HG03097 (cell line): ENCODE data around the gene VSTM4.
A peak's percentile ranks its signal among the peaks of the same experiment; 100 is the strongest.

Experiments used
- ATAC-seq: cut with Tn5 transposase; IDR thresholded peaks from one replicate; pipeline ENCODE4 v1.9.1; 2021; ENCODE audit not compliant: unreplicated experiment, low FRiP score

Gene VSTM4

DNA sequence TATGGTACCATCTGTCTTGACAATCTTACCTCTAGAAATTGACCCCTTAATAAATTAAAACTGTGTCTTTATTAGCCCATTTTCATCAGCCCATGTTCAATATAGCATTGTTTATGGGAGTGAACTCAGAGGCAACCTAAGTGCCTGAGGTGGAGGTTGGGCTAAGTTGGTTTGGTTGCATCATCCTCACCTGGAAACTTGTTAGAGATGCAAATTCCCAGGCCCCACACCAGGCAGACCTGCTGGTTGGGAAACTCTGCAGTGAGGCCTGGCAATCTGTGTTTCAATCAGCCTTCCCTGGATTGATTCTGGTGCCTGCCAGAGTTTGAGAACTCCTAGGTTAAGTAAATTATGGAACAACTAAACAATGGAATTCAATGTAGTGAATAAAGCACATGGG lies 27.9 kb upstream of the VSTM4 start:
- ATAC-seq = no peak

DNA sequence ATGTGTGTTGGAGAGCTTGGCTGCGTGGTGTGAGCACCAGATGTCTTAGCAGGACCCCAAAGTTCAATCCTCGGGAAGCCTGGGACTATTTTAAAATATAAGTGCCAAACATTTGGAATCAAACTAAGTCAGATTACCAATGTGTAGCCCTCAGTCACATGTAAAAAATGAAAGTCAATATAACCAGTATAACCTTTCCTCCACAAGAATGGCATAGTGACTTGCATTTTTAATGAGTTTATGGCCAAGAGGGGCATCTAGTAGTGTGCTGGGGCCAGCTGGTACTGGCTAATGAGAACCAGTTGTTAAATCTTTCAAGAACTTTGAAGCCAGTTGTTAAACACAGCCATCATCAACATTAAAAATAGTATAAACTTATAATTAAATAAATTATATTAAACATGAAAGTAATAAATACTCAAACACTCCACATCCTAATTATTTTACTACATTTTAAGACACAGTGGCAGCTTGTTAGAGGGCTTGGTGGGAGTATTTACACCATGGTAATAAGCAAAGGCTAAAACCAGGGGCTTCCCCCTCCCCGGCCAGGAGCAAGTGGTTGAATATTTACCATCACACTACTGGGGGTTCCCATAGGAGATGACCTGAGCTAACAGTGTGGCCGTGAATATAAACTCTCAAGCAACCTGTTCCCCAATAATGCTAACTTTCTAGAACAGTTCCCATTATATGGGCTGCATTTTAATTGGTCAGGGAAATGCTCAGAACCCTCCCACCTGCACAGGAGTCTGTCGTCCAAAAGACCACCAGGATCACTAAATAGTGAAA lies 26.4 kb upstream of the VSTM4 start:
- ATAC-seq = no peak

GRCh38 chr10:49140304-49141177 lies 25.2 kb upstream of the VSTM4 start:
- no peak for ATAC-seq

DNA sequence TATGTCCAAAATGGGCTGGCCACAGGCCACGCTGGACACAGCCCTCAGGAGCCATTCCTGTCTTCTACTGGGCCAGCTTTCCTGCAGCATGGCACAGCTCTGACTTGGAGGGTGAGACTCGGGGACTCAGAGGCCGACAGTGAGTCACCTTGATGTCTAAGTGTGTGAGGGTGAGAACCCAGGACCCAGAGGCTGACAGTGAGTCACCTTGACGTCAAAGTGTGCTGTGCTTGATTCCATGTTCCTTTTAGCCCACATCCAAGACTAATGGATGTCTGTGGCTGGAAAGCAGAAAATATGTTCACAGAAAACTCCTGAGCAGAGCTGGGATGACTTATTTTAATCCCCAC lies 24.5 kb upstream of the VSTM4 start:
- no peak for ATAC-seq

GRCh38 chr10:49139028-49139845 lies 23.9 kb upstream of the VSTM4 start:
- ATAC-seq = no peak

GRCh38 chr10:49138361-49138891 lies 23.1 kb upstream of the VSTM4 start:
- no peak for ATAC-seq

DNA sequence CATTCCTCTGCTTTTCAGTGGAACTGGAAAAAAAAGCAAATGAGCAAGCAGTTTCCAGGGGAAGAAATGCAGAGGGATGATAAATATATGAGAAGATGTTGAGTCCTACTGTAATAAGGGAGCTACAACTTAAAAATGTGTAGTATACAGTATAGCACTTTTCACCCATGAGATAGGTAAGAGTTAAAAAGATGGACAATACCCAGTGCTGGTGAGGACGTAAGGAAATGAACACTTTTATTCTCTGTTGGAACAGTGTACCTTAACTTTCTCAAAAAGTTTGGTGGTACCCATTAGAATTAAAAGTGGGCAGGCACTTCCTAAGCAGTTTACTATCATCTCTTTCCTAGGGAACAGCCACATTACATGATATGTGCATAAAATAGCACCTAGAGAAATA lies 21.2 kb upstream of the VSTM4 start:
- no peak for ATAC-seq

DNA sequence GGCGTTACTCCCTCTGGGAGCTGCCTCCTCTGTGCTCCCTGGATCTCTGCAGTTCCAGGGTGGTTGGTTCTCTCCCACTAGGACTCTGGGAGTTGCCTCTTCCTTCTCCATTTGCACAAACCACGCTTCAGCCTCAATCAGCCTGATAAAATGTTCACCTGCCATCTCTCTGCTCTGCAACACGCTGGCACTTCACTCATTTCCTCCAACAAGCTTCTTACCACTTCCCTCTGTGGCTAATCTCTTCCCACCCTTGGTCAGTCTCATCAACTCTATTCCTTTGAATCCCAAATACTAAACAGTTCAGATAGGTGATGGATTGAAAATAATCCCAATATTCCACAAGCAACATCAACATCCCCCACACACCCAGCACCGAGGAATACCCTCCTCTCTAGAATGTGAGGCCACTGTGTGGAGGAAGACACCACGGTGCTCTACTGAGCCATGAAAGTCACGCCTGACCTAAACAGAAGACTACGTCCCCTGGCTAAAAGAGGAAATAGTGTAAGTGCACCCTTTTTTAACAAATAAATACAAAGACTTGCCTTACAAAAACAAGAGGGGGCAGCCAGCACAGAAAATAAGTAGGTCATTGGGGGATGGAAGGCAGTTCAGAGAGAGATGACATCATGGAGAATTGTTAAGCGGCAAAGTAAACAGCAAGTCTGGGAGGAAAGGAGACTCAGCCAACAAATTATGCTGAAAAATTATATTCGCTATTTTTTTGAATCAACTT lies 20.4 kb upstream of the VSTM4 start:
- ATAC-seq = no peak

GRCh38 chr10:49134327-49134726 lies 19.0 kb upstream of the VSTM4 start:
- ATAC-seq = no peak

DNA sequence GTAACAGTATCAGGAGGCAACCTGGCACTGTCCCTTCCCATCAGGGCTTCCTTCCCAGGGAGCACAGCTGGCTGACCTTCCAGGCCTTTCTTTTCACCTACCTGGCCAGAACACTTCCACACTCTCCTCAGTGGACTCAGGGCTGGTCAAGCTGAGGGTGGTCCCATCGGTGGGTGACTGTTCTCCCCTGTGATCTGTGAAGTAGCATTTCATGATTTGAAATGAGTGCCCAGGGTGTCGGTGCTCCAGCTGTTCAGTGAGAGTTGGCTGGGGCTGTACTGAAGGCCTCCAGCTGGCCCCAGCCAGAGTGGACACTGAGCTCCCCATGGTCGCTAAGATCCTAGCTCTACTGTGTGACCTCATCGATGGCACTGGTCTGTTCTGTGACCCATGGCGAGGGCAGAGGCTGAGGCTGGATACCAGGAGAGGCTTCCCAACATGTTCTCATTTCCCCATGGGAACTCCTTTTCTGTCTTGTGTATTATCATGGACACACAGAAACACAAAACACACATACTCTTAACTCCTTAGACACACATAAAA lies 18.5 kb upstream of the VSTM4 start, which contains the start of gene FAM170B:
Gene FAM170B, minus strand, starts transcription at position 316 of the 543 bp plus-strand sequence. Its CDS starts 103 bp downstream, at position 213.
- no peak for ATAC-seq

GRCh38 chr10:49132362-49132737 lies 17.0 kb upstream of the VSTM4 start:
- ATAC-seq = no peak

GRCh38 chr10:49131507-49132361 lies 16.4 kb upstream of the VSTM4 start:
- no peak for ATAC-seq

DNA sequence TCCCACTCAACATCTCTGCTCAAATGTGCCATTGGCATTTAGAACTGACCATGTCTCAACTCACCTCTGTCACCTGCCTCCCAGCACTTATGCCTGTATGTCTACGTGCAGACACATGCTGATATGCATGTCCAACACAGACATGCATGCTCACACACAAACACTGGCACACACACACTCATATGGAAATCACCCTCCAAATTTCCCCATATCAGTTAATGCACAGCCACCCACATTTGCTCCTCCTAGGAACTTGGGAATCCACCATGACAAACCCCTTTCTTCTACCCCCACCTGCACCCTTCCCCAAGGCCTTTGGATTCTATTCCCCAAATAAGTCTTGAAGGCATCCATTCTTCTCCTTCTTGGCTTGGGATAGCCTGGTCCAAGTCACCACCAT lies 14.1 kb upstream of the VSTM4 start:
- ATAC-seq = no peak

- no peak for ATAC-seq
Measured at GRCh38 chr10:49128854-49129253, 13.5 kb upstream of the VSTM4 start.

- peak; percentile 82 for ATAC-seq
Measured at GRCh38 chr10:49123981-49124950, 8.9 kb upstream of the VSTM4 start.

DNA sequence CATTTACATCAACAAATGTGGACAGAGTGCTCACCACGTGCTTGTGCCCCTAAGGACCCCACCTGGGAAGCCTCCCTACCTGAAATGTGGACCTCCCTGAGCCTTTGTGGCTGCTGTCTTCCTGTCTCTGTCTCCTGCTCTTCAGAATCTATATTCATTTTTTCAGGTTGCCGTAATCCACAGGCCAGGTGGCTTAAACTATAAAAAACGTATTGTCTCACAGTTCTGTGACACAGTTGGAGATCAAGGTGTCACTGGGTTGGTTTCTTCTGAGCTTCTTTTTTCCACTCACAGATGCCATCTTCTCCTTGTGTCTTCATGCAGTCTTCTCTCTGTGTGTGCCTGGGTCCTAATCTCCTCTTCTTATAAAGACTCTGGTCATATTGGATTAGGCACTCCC lies 5.6 kb upstream of the VSTM4 start:
- no peak for ATAC-seq

- no peak for ATAC-seq
Measured at GRCh38 chr10:49119746-49120145, 4.4 kb upstream of the VSTM4 start.
